OCI-LY3 (cell line): ENCODE data around the gene RBM15.

ENCODE experiments used
- H2AFZ ChIP-seq: fragments of 200-600, 300-600 bp; shearing (Covaris generic); 2 replicates; pipeline ENCODE4 v1.6.0; 2014; ENCODE audit warnings: antibody characterized with exemption, low read depth, low read length
- H3K27ac ChIP-seq: fragments of 200-600, 300-600 bp; sonication (generic); 2 replicates; pipeline ENCODE4 v1.5.1; 2014; ENCODE audit warnings: mild to moderate bottlenecking, low read length, moderate library complexity, mixed read lengths
- H3K27me3 ChIP-seq: fragments of 200-600, 300-600 bp; sonication (generic); 2 replicates; pipeline ENCODE4 v1.6.1; 2014; ENCODE audit warnings: low read depth, low read length, mixed read lengths
- H3K36me3 ChIP-seq: fragments of 200-600, 300-600 bp; sonication (generic); replicated peaks from 2 replicates; pipeline ENCODE3; 2014; ENCODE audit warnings: low read depth, low read length, mixed read lengths
- H3K4me1 ChIP-seq: fragments of 300-600, 200-600 bp; sonication (generic); 2 replicates; pipeline ENCODE4 v1.6.1; 2014; ENCODE audit warnings: low read length, mixed read lengths
- H3K4me2 ChIP-seq: fragments of 200-600, 300-600 bp; sonication (generic); 2 replicates; pipeline ENCODE4 v1.6.1; 2014; ENCODE audit warnings: low read length, mixed read lengths
- H3K4me3 ChIP-seq: fragments of 300-600, 200-600 bp; sonication (generic); 2 replicates; pipeline ENCODE4 v1.5.1; 2014; ENCODE audit warnings: antibody characterized with exemption, mild to moderate bottlenecking, low read length, moderate library complexity
- H3K79me2 ChIP-seq: fragments of 300-600, 200-600 bp; shearing (Covaris generic); 2 replicates; pipeline ENCODE4 v1.6.1; 2014; ENCODE audit warnings: mild to moderate bottlenecking, low read length, mixed read lengths
- H3K9ac ChIP-seq: fragments of 300-600, 200-600 bp; shearing (Covaris generic); 2 replicates; pipeline ENCODE4 v1.6.0; 2014; ENCODE audit warnings: mild to moderate bottlenecking, low read length, moderate library complexity
- H3K9me3 ChIP-seq: fragments of 200-600, 300-600 bp; shearing (Covaris generic); 2 replicates; pipeline ENCODE4 v1.6.1; 2014; ENCODE audit warnings: low read length, mixed read lengths; ENCODE audit not compliant: insufficient read depth
- H4K20me1 ChIP-seq: fragments of 200-600, 300-600 bp; sonication (generic); 2 replicates; pipeline ENCODE4 v1.6.1; 2016; ENCODE audit warnings: low read length, mixed read lengths; ENCODE audit not compliant: insufficient read depth
- CTCF ChIP-seq: fragments of 200-600, 300-600 bp; sonication (generic); IDR thresholded peaks from 2 replicates; pipeline ENCODE4 v1.5.1; 2014; ENCODE audit warnings: antibody characterized with exemption, low read length, low read depth
- EZH2phosphoT487 ChIP-seq: fragments of 200-600 bp; shearing (Covaris generic); IDR thresholded peaks from 2 replicates; pipeline ENCODE4 v1.6.1; 2018; ENCODE audit warnings: antibody characterized with exemption, mixed run types, low read depth

Gene RBM15

GRCh38 chr1:110380672-110381283 is 41.6 kb downstream of the RBM15 start:
- H4K20me1 ChIP-seq = no peaks in the 10 kb centered on the region
- no peaks in the 10 kb centered on the region for H3K27me3 ChIP-seq
- no peaks in the 10 kb centered on the region for H3K79me2 ChIP-seq
- H3K27ac ChIP-seq = peak overlapping the region; percentile 54; the same call in 1 of the 2 replicates
- H3K4me2 ChIP-seq = peak overlapping the region; percentile 34; the same call in 1 of the 2 replicates
- H3K36me3 ChIP-seq = peaks cover 43% of the 10 kb centered on the region
- H3K9ac ChIP-seq = no peak overlapping the region
- H3K4me3 ChIP-seq = no peak overlapping the region; the same call in 1 of the 2 replicates
- no peak for TF ChIP-seq EZH2phosphoT487
- H3K9me3 ChIP-seq = no peaks in the 10 kb centered on the region
- peaks cover 42% of the 10 kb centered on the region for H3K4me1 ChIP-seq
- H2AFZ ChIP-seq = no peak overlapping the region

DNA sequence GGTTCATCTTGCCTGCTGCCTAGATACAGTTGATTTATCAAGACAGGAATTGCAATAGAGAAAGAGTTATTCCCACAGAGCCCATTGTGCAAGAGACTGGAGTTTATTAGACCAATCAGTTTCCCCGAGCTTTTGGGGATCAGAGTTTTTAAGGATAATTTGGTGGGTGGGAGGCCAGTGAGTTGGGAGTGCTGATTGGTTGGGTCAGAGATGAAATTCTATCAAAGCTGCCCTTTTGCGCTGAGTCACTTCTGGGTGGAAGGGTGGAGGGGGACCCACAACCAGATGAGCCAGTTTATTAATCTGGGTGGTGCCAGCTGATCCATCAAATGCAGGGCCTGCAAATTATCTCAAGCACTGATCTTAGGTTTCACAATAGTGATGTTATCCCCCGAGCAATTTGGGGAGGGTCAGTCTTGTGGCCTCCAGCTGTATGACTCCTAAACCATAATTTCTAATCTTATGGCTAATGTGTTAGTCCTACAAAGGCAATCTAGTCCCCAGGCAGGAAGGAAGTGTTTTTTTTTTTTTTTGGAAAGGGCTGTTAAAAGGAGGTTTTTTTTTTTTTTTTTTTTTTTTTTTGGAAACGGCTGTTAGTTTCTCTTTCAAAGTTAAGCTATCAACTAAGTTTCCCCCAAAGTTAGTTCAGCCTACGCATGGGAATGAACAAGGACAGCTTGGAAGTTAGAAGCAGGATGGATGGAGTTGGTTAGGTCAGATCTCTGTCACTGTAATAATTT is 44.2 kb downstream of the RBM15 start:
- H3K9me3 ChIP-seq = no peaks in the 10 kb centered on the region
- H3K36me3 ChIP-seq = peaks cover 35% of the 10 kb centered on the region
- H3K4me3 ChIP-seq = peak overlapping the region; percentile 58
- no peaks in the 10 kb centered on the region for H3K79me2 ChIP-seq
- peak overlapping the region; percentile 73; the same call in 1 of the 2 replicates for H3K27ac ChIP-seq
- no peaks in the 10 kb centered on the region for H3K27me3 ChIP-seq
- no peak for TF ChIP-seq CTCF
- H2AFZ ChIP-seq = no peak overlapping the region
- H3K9ac ChIP-seq = no peak overlapping the region
- peaks cover 69% of the 10 kb centered on the region for H3K4me1 ChIP-seq
- peak overlapping the region; percentile 77 for H3K4me2 ChIP-seq
- no peaks in the 10 kb centered on the region for H4K20me1 ChIP-seq

- H3K27me3 ChIP-seq = no peaks in the 10 kb centered on the region
- H3K27ac ChIP-seq = peak overlapping the region; percentile 73
- H3K4me3 ChIP-seq = peak overlapping the region; percentile 58
- H2AFZ ChIP-seq = no peak overlapping the region
- peak overlapping the region; percentile 43 for H3K9ac ChIP-seq
- peak overlapping the region; percentile 77 for H3K4me2 ChIP-seq
- H3K9me3 ChIP-seq = no peaks in the 10 kb centered on the region
- no peaks in the 10 kb centered on the region for H3K79me2 ChIP-seq
- peaks cover 25% of the 10 kb centered on the region for H3K36me3 ChIP-seq
- no peak for TF ChIP-seq CTCF
- no peak for TF ChIP-seq EZH2phosphoT487
- H3K4me1 ChIP-seq = peaks cover 69% of the 10 kb centered on the region
- H4K20me1 ChIP-seq = no peaks in the 10 kb centered on the region
Observed at GRCh38 chr1:110384581-110385321, 45.6 kb downstream of the RBM15 start.

DNA sequence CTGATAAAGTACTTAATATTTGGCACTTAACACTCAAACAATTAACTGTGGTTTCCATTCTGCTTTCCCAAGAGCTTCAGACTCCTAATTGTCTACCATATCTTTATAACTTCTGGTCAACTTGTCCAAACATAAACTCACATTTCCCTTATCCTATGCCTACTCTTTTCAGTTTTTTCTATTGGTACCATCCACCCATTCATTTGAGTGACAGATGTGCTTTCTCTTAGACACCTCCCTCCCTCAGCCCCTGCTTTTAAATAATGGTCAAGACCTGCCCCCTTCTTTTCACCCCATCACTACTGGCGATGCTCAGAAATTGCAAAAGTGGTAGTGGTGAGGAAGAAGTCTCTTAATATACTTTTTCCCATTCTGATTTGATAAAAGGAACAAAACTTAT is 46.2 kb downstream of the RBM15 start:
- Histone ChIP-seq H3K27me3 (no peaks in the 10 kb centered on the region), H3K79me2 (no peaks in the 10 kb centered on the region), H3K9ac (no peak overlapping the region; the same call in 1 of the 2 replicates), H3K4me1 (peaks cover 64% of the 10 kb centered on the region), H3K36me3 (peaks cover 22% of the 10 kb centered on the region), H3K9me3 (no peaks in the 10 kb centered on the region), H2AFZ (no peak overlapping the region), H3K4me3 (peak overlapping the region; percentile 58), H3K4me2 (peak overlapping the region; percentile 77), H4K20me1 (no peaks in the 10 kb centered on the region), H3K27ac (peak overlapping the region; percentile 73; the same call in 1 of the 2 replicates)
- no peak for TF ChIP-seq CTCF
- no peak for TF ChIP-seq EZH2phosphoT487
